ACHN (cell line): ENCODE data around the gene ANKS3.

ENCODE experiments used
- DNase-seq: peaks from one replicate; pipeline ENCODE4 v3.0.0-alpha.2; 2015
- in situ Hi-C: cut with HindIII; loops from 2 replicates; pipeline ENCODE4 v1.10.0; 2017; ENCODE audit warnings: low sequenced_read_pairs, low pct_ligation_motif_present, low pct_unique_long_range_greater_than_20kb

Gene ANKS3

DNA sequence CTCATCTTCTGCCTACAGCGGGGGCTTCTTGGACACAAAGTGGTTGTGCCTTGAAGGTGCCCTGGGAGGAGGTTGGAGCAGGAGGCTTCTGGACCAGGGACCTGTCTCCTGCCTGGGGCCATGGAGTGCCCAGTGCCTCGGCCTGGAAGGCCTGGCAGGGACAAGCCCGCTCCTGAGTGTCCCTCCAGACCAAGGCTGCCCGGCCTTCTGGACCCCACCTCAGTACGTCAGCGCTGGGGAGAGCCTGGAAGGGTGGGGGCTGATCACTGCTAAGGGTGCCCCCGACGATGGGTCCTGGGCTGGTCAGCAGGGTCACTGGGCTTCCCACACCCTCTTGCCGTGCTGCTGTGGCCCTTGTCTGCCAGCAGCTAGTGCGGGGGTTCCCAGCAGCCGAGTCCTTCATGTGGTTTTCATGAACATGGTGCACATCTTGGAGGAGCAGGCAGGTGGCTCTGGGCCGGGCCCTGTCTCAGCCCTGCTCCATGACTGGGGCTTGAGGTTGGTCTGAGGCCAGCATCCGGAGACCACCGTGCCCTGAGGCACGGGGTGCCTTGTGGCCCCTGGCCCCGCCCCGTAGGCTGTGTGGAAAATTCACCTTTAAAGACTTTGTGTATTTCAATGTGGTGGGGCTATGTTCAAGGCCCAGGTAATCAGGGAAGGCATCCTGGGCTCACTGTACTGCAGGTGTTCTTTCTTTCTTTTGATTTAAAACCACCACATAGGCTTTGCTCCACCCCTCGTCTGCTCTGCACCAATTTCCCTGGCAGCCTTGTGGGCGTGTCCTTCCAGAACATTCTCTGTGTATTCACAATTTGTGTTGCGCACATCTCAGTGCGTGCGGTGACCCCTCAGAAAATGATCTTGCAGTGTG, 87.1 kb downstream of the ANKS3 start:
- no peak for DNase-seq
- in situ Hi-C loops = no loop called here
